LHCN-M2 (cell line): ENCODE data around the gene ZNF333. TPM values are rescaled to one million over a fixed set of nuclear protein-coding genes. Genes with fewer than 3 reads are reported as not detected.
A peak's percentile ranks its signal among the peaks of the same experiment; 100 is the strongest.

ENCODE experiments used
- DNase-seq: peaks from one replicate; pipeline ENCODE4 v3.0.0-alpha.2; 2012; ENCODE audit warnings: low read depth
- polyA plus RNA-seq: library from polyadenylated mRNA; unstranded; fragments of >200 nt; gene quantifications from one replicate; pipeline ENCODE4 v1.2.1, GENCODE V29; 2012; ENCODE audit warnings: missing spikeins
- total RNA-seq: library from RNA; depleted of rRNA; stranded (reverse); fragments of >200 nt; gene quantifications from 2 replicates; pipeline ENCODE4 v1.2.3, GENCODE V29; 2014; rRNA removed

The ZNF333 gene
- 12.9 and 16.9 TPM in 2 replicates for total RNA-seq
- 5.1 TPM for polyA plus RNA-seq

DNA sequence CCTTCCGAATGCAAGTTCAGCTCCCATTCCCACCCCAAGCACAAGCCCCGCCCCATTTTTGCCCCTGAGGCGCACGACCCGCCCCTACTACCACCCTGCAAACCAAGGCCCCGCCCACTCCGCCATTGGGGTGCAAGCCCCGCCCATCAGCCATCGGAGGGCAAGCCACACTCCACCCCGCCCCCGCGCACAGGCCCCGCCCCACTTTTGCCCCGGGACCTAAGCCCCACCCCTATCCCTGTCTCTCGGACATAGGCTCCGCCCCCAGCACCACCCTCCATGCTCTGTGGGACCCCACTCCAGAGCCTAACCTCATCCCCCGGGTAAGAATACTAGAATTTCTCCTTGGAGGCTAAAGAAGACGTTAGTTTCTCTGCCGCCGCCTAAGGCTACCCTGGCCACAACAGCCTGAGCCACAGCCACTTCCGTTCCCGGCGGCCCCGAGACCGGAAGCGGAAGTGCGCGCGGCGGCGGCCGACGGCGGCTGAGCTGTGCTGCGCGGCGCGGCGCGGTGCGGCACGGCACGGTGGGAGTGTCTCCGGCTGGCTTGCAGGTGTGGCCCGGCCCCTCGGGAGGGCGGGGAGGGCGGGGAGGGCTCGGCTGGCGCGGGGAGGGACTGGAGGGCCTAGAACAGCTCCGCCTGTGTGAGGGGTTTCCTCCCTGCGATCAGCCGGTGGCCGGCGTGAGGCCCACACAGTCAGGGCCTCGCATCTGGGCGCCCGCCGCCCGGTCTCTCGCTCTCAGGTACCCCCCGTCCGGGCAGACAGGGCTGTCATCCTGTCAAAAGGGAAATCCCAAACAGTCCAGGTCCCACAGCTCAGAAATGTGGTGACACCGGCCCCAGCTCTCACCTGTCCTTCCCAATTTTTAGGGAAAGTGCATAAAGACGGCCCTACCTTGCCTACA is at the start of gene ZNF333:
ZNF333 (plus strand) TSS at position 451 of the 906 bp plus-strand sequence. CDS start 3,444 bp downstream, outside the sequence.
- peak; percentile 84 for DNase-seq

GRCh38 chr19:14648506-14648905 is 41.3 kb upstream of the ZNF333 start:
- DNase-seq, result no peak

DNA sequence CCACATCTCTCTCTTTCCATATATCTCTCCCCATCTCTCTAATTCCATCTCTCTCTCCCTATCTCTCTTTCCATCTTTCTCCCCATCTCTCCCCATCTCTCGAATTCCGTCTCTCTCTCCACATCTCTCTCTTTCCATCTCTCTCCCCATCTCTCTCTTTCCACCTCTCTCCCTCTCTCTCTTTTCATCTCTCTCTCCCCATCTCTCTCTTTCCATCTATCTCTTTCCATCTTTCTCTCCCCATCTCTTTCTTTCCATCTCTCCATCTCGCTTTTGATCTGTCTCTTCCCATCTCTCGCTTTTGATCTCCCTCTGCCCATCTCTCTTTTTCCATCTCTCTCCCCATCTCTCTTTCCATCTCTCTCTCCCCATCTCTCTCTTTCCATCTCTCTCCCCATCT is 40.8 kb upstream of the ZNF333 start:
- no peak for DNase-seq

DNA sequence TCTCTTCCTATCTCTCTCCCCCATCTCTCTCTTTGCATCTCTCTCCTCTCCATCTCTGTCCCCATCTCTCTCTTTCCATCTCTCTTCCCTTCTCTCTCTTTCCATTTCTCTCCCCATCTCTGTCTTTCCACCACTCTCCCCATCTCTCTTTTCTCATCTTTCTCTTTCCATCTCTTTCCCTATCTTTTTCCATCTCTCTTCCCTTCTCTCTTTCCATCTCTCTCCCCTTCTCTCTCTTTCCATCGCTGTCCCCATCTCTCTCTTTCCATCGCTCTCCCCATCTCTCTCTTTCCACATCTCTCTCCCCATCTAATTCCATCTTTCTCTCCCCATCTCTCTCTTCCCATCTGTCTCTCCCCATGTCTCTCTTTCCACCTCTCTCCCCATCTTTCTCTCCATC is 39.7 kb upstream of the ZNF333 start:
- no peak for DNase-seq

DNA sequence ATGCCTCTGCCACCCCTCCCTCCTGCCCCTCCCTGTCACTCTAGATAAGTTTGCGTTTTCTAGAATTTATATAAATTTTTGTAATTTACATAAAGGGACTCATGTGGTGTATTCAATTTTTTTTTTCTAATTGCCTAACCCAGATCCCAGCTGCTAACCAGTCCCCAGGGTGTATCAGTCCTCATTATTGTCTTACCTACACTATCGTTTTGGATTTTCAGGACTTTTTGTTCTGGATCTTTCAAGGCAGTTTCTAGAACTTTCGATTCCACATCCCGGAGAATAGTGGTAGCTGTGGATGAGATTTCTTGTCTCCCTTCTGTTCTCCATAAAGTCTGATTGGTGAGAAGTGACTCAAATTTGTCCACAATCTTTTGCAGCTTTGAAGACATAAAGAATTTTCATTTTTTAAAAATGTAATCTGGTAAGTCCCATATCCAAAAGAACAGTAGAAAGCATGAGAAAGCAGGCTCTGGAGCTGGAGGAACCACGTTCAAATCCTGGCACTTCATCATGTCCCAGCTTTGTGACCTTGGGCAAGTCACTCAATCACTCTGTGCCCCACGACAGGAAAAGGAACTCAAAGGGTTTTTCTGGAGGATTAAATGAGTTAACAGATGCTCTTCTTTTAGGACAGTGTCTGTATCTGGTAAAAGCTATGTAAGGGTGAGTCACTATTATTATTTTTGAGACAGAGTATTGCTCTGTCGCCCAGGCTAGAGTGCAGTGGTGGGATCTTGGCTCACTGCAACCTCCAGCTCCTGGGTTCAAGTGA is 34.9 kb upstream of the ZNF333 start:
- DNase-seq, result no peak

DNA sequence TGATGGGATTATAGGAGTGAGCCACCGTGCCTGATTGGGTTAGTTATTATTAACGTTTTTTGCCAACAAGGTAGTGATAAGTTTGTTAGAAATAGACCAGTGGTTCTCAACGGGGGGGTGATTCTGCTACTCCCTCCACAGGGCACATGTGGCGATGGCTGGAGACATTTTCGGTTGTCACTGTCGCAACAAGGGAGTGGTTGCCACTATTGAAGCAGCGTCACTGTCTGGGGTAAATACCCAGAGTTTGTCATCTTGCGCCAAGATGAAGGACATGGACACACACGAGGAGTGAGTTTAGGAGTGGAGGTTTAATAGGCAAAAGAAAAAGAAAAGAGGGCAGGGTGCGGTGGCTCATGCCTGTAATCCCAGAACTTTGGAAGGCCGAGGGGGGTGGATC is 34.1 kb upstream of the ZNF333 start:
- DNase-seq, result no peak

GRCh38 chr19:14659874-14660489 is 29.9 kb upstream of the ZNF333 start:
- no peak for DNase-seq

DNA sequence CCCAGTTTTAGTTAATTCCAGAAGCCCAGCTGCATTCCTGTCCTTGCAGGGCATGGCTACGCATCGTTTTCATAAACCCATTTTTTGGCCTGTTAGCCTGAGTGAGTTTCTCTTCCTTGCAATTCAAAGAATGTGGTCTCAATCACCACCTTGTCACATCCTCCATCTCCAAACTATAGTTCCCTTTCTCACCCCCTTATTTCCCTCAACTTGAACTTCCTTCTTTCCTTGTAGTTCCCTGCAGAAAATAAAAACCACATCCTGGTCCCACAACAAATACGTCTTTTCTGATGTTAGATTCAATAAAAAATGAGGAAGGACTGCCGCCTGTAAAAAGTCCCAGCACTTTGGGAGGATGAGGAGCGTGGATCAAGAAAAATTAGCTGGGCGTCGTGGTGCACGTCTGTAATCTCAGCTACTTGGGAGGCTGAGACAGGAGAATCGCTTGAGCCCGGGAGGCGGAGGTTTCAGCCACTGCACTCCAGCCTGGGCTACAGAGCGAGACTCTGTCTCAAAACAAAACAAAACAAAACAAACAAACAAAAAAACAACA is 28.4 kb upstream of the ZNF333 start:
- DNase-seq, result no peak

GRCh38 chr19:14669940-14670339 is 19.9 kb upstream of the ZNF333 start:
- DNase-seq, result no peak

DNA sequence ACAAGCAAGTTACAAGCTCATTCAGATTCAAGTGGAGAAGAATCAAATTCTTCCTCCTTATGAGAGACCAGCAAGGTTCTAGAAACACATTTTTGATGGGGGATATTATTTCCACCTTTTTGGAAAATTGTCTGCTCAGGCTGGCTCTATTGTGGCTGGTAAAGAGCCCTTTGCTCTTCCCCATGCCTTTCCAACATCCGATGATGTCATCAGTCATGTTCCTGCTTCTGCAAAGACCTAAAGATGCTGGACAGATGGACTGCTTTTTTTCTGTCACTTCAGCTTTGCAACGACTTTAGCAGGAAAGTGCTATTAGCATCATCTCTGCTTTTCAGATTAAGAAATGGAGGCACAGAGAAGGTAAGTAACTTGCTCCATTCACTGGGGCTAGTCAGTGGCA is 19.4 kb upstream of the ZNF333 start:
- DNase-seq, result no peak

DNA sequence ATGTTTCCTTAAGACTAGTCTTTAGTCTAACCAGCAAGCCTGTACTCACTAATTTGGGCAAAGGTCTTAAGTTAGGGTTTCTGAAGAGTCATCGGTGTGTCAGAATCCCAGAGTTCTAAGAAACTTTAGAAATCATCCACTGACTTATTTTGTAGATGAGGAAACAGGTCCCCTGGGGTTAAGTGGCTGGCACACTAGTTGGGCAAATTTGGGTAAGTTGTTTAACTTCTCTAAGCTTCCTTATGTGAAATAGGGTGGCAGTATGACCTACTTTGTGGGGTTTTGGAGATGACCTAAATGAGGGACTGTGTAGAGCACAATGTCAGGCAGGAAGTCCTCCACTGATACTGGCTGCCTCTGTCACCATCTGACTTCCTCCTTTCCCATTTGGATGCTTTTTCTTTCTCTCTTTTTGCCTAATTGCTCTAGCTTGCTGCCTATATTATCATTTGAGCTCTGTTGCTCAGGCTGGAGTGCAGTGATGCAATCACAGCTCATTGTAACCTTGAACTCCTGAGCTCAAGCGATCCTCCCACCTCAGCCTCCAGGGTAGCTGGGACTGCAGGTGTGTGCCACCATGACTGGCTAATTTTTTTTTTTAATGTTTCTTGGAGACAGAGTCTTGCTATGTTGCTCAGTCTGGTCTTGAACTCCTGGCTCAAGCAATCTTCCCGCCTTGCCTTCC is 17.5 kb upstream of the ZNF333 start:
- peak; percentile 3 for DNase-seq

DNA sequence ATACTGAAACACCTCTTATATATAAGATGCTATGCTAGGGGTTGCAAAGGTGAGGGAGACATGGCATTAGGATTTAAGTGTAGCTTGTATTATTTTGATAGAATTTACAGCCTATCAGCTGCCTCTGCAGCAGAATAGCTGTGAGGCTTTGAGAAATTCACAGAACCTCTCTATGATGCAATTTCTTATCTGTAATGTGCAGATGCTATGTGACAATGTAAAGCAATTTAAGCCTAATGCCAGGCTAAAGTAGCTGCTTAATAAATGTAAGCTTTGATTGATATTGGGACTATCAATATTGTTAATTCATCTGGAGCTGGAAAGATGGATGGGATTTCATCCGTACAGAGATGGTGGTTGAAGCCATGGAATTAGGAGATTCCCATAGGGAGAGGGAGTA is 16.8 kb upstream of the ZNF333 start:
- no peak for DNase-seq

DNA sequence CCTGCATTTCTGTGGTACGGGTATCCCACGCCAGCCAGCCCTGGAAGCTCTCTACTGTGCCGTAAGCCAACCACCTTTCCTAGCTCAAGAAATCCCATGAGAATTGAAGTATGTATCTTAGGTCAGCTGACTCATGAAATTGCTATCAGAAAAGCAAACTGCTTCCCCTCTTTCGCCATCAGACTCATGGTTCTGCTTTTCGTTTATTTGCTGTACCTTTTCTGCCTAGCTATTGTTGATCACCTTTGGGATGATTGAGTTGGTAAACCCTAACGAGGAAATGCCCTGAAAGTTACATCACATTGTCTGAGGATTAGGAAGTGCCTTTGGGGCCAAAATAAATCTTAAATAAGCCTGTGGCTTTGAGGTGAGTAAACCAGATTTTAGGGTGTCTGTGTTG is 15.1 kb upstream of the ZNF333 start, which contains the start of gene ADGRE3:
ADGRE3 (minus strand) TSS at position 81 of the 400 bp plus-strand sequence; CDS start at position 7, 74 bp downstream.
- DNase-seq, result peak; percentile 6

- no peak for DNase-seq
Observed at GRCh38 chr19:14676762-14677161, 13.1 kb upstream of the ZNF333 start.

DNA sequence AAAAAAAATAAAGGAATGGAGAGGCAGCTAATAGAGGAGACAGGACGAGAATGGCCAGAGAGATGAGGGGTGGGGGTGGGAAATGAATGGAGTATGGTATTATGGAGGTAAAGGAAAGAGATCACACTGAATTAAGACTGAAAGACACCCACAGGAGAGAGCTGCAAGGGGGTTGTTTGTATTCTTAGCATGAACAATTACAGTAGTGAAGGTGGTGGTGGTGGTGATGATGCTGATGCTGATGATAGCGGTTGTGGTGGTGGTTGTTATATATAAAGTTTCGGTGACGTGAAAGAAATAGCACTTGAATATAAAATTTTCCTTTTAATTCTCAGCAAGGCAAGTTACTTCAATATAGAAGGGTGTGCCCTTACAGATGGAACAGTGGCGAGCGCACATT is 12.4 kb upstream of the ZNF333 start:
- DNase-seq, result no peak

DNA sequence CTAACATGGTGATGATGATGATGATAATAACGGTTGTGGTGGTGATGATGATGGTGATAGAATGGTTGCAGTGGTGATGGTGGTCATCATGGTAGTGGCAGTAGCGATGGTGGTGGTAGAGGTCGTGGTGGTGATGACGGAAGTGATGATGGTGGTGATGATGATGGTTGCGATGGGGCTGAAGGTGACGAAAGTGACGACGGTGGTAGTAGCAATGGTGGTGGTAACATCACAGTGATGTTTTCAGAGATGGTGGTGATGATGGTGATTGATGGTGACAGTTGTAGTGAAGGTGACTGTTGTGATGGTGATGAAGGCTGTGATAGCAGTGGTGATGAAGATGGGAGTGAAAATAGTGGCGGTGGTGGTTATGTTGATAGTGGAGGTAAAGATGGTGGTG is 11.6 kb upstream of the ZNF333 start:
- no peak for DNase-seq

DNA sequence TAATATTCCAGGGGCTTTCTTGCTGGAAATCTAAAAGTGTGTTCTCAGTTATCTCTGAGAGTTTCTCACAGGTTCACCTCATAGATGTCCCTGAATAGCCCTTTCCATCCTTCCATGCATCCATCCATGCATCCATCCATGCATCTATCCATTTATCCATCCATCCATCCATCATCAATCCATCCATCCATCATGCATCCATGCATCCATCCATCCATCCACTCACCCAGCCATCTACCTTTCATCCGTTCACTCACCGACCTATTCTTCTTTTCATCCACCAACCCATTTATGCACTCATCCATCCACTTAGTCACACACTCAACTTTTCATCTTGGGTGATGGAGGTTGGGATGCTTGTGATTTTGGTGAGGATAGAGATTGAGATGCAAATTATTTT is 7.8 kb upstream of the ZNF333 start:
- no peak for DNase-seq

DNA sequence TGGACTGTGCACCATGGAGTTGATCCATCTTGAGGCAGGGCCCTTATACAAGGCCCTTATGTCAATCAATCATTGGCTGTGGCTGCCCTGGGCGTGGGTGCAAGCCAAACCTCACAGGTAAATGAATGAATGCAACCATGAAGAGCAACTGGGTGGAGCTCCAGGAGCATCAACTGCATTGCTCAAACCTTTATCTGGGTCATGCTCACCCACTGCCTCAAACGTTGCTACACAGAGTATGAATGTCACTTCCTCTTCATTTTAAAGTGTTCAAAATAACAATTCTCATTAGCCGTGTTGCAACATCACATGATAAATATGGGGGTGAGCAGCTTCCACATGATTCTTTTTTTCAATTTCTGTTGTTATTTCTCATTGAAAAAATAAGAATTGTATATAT is 6.4 kb upstream of the ZNF333 start:
- DNase-seq, result no peak

DNA sequence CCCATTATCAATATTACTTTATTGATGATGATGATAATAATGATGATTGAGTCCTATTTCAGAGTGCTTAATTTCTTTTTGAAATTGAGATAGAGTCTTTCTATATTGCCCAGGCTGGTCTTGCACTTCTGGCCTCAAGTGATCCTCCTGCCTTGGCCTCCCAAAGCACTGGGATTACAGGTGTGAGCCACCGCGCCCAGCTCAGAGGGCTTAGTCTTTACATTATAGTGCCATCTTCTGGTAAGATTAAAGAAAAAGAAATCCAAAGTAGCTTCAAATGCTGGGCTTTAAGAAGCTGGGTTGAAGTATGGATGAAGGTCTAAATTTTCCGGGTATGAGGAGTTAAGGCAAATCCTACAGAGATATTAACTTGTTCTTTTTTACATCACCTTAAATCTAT is 3.4 kb upstream of the ZNF333 start:
- peak; percentile 16 for DNase-seq

GRCh38 chr19:14694641-14695266 is 4.9 kb downstream of the ZNF333 start:
- DNase-seq, result no peak

DNA sequence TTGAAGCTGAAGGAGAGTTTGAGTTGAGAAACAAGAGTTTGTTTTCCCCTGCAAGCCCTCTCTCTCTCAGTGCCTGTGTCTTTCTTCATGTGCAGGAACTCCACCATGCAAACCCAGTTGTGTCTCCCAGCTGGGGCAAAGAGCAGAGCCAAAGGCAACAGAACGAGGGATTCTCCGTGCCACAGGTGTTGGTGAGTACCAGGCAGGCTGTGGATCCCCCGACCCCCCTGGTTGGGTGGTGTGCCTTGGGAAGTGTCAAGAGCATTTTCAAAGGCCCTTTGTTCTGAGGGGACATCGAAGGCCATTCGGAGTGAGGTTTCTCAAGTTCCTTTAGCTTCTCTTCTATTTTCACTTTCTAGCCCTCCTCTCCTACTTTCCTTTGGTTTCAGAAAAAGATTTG is 5.6 kb downstream of the ZNF333 start:
- no peak for DNase-seq
